ENCODE measurements around the gene REX1BD.

Gene REX1BD

GRCh38 chr19:18603958-18604819 lies 15.6 kb downstream of the REX1BD start:
- Mint-ChIP-seq H3K27me3 (peaks cover 75% of the 10 kb centered on the region), H3K9me3 (no peaks in the 10 kb centered on the region), H3K4me1 (ENCODE audit: low read depth) (peaks cover 10% of the 10 kb centered on the region), H3K36me3 (ENCODE audit: low read depth) (no peaks in the 10 kb centered on the region), H3K27ac (no peak overlapping the region), H3K4me3 (no peak overlapping the region)
- no peak for DNase-seq

- Mint-ChIP-seq H3K9me3 (no peaks in the 10 kb centered on the region), H3K4me3 (no peak overlapping the region), H3K27me3 (peaks cover 76% of the 10 kb centered on the region), H3K36me3 (ENCODE audit: low read depth) (no peaks in the 10 kb centered on the region), H3K4me1 (ENCODE audit: low read depth) (peaks cover 10% of the 10 kb centered on the region), H3K27ac (no peak overlapping the region)
- no peak for DNase-seq
These were observed 16.2 kb downstream of the REX1BD start for GRCh38 chr19:18604820-18605159.

- H3K4me3 Mint-ChIP-seq = no peak overlapping the region
- peaks cover 10% of the 10 kb centered on the region for H3K4me1 Mint-ChIP-seq (ENCODE audit: low read depth)
- peaks cover 77% of the 10 kb centered on the region for H3K27me3 Mint-ChIP-seq
- no peaks in the 10 kb centered on the region for H3K9me3 Mint-ChIP-seq
- no peak overlapping the region for H3K27ac Mint-ChIP-seq
- DNase-seq = no peak
- no peaks in the 10 kb centered on the region for H3K36me3 Mint-ChIP-seq (ENCODE audit: low read depth)
These were observed 16.6 kb downstream of the REX1BD start for GRCh38 chr19:18605196-18605545.

- H3K27me3 Mint-ChIP-seq = peaks cover 81% of the 10 kb centered on the region
- H3K36me3 Mint-ChIP-seq (ENCODE audit: low read depth) = no peaks in the 10 kb centered on the region
- no peak for DNase-seq
- H3K4me1 Mint-ChIP-seq (ENCODE audit: low read depth) = peaks cover 10% of the 10 kb centered on the region
- no peak overlapping the region for H3K27ac Mint-ChIP-seq
- no peak overlapping the region for H3K4me3 Mint-ChIP-seq
- no peaks in the 10 kb centered on the region for H3K9me3 Mint-ChIP-seq
These were observed 17.1 kb downstream of the REX1BD start for GRCh38 chr19:18605546-18606280.

GRCh38 chr19:18606281-18607225 lies 18.0 kb downstream of the REX1BD start, which contains the start of gene CRLF1:
CRLF1 (minus strand) TSS chr19:18606799; CDS start chr19:18606656, 143 bp downstream.
- no peak for DNase-seq
- Mint-ChIP-seq H3K27me3 (peaks cover 80% of the 10 kb centered on the region), H3K4me1 (ENCODE audit: low read depth) (peaks cover 14% of the 10 kb centered on the region), H3K4me3 (no peak within 1 kb of the TSS), H3K36me3 (ENCODE audit: low read depth) (no peaks in the 10 kb centered on the region), H3K9me3 (no peaks in the 10 kb centered on the region), H3K27ac (no peak within 1 kb of the TSS)

- no peak overlapping the region for H3K27ac Mint-ChIP-seq
- peaks cover 21% of the 10 kb centered on the region for H3K4me1 Mint-ChIP-seq (ENCODE audit: low read depth)
- H3K9me3 Mint-ChIP-seq = no peaks in the 10 kb centered on the region
- no peaks in the 10 kb centered on the region for H3K36me3 Mint-ChIP-seq (ENCODE audit: low read depth)
- no peak overlapping the region for H3K4me3 Mint-ChIP-seq
- peaks cover 79% of the 10 kb centered on the region for H3K27me3 Mint-ChIP-seq
- no peak for DNase-seq
These were observed 18.9 kb downstream of the REX1BD start for GRCh38 chr19:18607226-18608101.

GRCh38 chr19:18608102-18608804 lies 19.7 kb downstream of the REX1BD start:
- Mint-ChIP-seq H3K36me3 (ENCODE audit: low read depth) (no peaks in the 10 kb centered on the region), H3K27me3 (peaks cover 76% of the 10 kb centered on the region), H3K4me1 (ENCODE audit: low read depth) (peaks cover 23% of the 10 kb centered on the region), H3K27ac (no peak overlapping the region), H3K9me3 (no peaks in the 10 kb centered on the region), H3K4me3 (no peak overlapping the region)
- no peak for DNase-seq

- Mint-ChIP-seq H3K27me3 (peaks cover 80% of the 10 kb centered on the region), H3K36me3 (ENCODE audit: low read depth) (no peaks in the 10 kb centered on the region), H3K9me3 (no peaks in the 10 kb centered on the region), H3K4me3 (no peak overlapping the region), H3K4me1 (ENCODE audit: low read depth) (peaks cover 24% of the 10 kb centered on the region), H3K27ac (no peak overlapping the region)
- no peak for DNase-seq
These were observed 20.5 kb downstream of the REX1BD start for GRCh38 chr19:18608805-18609716.

- H3K4me1 Mint-ChIP-seq (ENCODE audit: low read depth) = peaks cover 24% of the 10 kb centered on the region
- no peaks in the 10 kb centered on the region for H3K9me3 Mint-ChIP-seq
- no peaks in the 10 kb centered on the region for H3K36me3 Mint-ChIP-seq (ENCODE audit: low read depth)
- H3K27me3 Mint-ChIP-seq = peaks cover 80% of the 10 kb centered on the region
- no peak overlapping the region for H3K27ac Mint-ChIP-seq
- no peak overlapping the region for H3K4me3 Mint-ChIP-seq
- DNase-seq = no peak
These were observed 21.1 kb downstream of the REX1BD start for GRCh38 chr19:18609717-18610051.

- no peak overlapping the region for H3K27ac Mint-ChIP-seq
- peaks cover 79% of the 10 kb centered on the region for H3K27me3 Mint-ChIP-seq
- no peaks in the 10 kb centered on the region for H3K9me3 Mint-ChIP-seq
- no peak overlapping the region for H3K4me3 Mint-ChIP-seq
- H3K36me3 Mint-ChIP-seq (ENCODE audit: low read depth) = no peaks in the 10 kb centered on the region
- DNase-seq = no peak
- peaks cover 24% of the 10 kb centered on the region for H3K4me1 Mint-ChIP-seq (ENCODE audit: low read depth)
These were observed 21.6 kb downstream of the REX1BD start for GRCh38 chr19:18610245-18610555.

- peaks cover 22% of the 10 kb centered on the region for H3K4me1 Mint-ChIP-seq (ENCODE audit: low read depth)
- DNase-seq = no peak
- H3K9me3 Mint-ChIP-seq = no peaks in the 10 kb centered on the region
- H3K27me3 Mint-ChIP-seq = peaks cover 79% of the 10 kb centered on the region
- no peak overlapping the region for H3K27ac Mint-ChIP-seq
- H3K36me3 Mint-ChIP-seq (ENCODE audit: low read depth) = no peaks in the 10 kb centered on the region
- H3K4me3 Mint-ChIP-seq = no peak overlapping the region
These were observed 22.1 kb downstream of the REX1BD start for GRCh38 chr19:18610556-18611326.

GRCh38 chr19:18611327-18612050 lies 22.9 kb downstream of the REX1BD start:
- Mint-ChIP-seq H3K4me3 (peak overlapping the region; percentile 62), H3K36me3 (ENCODE audit: low read depth) (no peaks in the 10 kb centered on the region), H3K9me3 (no peaks in the 10 kb centered on the region), H3K4me1 (ENCODE audit: low read depth) (peaks cover 22% of the 10 kb centered on the region), H3K27ac (no peak overlapping the region), H3K27me3 (peaks cover 86% of the 10 kb centered on the region)
- no peak for DNase-seq

Data from activated T-cell treated with anti-CD3 and anti-CD28 coated beads, Interleukin-2, amount 50 U/mL, for 24 hours (primary cell).